IPS-18a (cell line): Measurements from ENCODE around the gene C1QTNF12.

ENCODE experiments used
- H3K27ac ChIP-seq: one replicate; pipeline ENCODE4 v1.5.1; 2013; ENCODE audit warnings: low read length
- H3K27me3 ChIP-seq: one replicate; pipeline ENCODE4 v1.6.1; 2013; ENCODE audit warnings: mild to moderate bottlenecking, low read length; ENCODE audit not compliant: control insufficient read depth, insufficient read depth
- H3K36me3 ChIP-seq: one replicate; pipeline ENCODE4 v1.6.1; 2013; ENCODE audit warnings: low read depth, low read length; ENCODE audit not compliant: control insufficient read depth
- H3K4me1 ChIP-seq: one replicate; pipeline ENCODE4 v1.6.1; 2013; ENCODE audit warnings: low read depth, low read length; ENCODE audit not compliant: control insufficient read depth
- H3K4me3 ChIP-seq: one replicate; pipeline ENCODE4 v1.5.1; 2013; ENCODE audit warnings: low read length
- H3K9ac ChIP-seq: one replicate; pipeline ENCODE4 v1.6.1; 2013; ENCODE audit warnings: mild to moderate bottlenecking, low read length, moderate library complexity
- H3K9me3 ChIP-seq: one replicate; pipeline ENCODE4 v1.6.1; 2013; ENCODE audit warnings: low read depth, low read length; ENCODE audit not compliant: control insufficient read depth

C1QTNF12 gene

DNA sequence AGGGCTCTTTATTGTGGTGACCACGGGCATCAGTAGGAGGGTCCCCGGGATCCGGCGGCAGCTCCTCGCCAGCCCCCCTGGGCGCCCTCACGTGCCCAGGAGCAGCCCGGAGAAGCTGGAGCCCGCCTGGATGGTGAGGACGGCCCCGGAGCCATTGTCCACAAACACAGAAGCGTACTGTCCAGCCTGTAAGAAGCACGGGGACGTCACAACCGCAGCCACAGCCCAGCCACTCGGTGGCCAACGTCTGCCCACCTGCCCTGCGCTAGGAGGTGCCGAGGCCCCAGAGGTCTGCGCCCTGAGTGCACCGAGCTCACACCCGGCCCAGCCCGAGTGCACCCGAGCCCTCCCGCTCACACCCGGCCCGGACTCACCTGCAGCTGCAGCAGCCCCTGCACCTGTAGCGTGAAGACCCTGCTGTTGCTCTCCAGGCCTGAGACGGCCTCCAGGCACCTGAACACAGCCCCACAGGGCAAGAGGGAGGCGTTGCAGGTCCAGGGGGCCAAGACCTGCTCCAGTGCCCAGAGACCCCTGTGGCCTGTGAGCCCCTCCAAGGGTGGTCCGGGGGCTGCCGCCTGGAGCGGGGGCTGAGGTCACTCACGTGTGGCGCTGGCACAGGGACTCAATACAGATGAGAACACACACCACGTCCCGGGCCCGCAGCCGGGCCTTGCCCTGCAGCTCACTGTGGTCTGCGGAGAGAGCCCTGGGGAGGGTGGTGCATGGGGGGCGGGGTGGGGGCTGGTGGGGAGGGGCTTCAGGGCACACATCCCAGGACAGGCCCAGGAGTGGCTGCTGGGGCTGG, 3.9 kb downstream of the C1QTNF12 start:
- no peak overlapping the region for H3K4me3 ChIP-seq
- no peaks in the 10 kb centered on the region for H3K9me3 ChIP-seq
- H3K9ac ChIP-seq = no peak overlapping the region
- H3K27ac ChIP-seq = no peak overlapping the region
- H3K36me3 ChIP-seq = no peaks in the 10 kb centered on the region
- H3K27me3 ChIP-seq = peaks cover 21% of the 10 kb centered on the region
- H3K4me1 ChIP-seq = no peaks in the 10 kb centered on the region

DNA sequence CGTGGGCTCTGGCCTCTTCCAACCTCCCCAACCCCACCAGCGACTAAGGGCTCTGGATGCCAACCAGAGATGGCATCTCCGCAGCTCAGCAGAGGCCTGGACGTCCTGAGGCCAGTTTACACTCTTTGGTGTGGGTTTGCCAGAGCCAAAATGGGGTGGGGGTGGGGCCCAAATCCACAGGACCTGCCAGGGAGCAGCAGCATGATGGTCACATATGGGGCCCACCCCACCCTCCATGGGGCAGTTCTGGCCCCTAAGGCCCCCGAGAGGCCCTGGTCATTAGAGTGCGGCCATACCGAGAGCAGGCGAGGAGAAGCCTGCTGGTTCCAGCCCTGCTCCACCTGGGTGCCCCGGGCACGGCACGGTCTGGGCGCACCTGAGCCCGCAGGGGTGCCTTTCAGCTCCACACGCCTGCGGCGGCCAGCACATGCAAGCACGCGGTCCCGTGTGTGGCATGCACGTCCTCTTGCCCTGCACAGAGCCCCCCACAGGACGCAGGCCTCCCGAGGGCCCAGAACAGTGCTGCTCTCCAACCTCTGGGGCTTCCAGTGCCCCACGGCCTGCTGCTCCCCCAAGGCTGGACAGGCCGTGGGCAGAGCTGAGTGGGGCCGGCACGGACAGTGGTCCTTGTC, 4.8 kb downstream of the C1QTNF12 start:
- H3K27ac ChIP-seq = no peak overlapping the region
- no peak overlapping the region for H3K9ac ChIP-seq
- no peaks in the 10 kb centered on the region for H3K4me1 ChIP-seq
- H3K36me3 ChIP-seq = no peaks in the 10 kb centered on the region
- peaks cover 11% of the 10 kb centered on the region for H3K27me3 ChIP-seq
- no peak overlapping the region for H3K4me3 ChIP-seq
- H3K9me3 ChIP-seq = no peaks in the 10 kb centered on the region

DNA sequence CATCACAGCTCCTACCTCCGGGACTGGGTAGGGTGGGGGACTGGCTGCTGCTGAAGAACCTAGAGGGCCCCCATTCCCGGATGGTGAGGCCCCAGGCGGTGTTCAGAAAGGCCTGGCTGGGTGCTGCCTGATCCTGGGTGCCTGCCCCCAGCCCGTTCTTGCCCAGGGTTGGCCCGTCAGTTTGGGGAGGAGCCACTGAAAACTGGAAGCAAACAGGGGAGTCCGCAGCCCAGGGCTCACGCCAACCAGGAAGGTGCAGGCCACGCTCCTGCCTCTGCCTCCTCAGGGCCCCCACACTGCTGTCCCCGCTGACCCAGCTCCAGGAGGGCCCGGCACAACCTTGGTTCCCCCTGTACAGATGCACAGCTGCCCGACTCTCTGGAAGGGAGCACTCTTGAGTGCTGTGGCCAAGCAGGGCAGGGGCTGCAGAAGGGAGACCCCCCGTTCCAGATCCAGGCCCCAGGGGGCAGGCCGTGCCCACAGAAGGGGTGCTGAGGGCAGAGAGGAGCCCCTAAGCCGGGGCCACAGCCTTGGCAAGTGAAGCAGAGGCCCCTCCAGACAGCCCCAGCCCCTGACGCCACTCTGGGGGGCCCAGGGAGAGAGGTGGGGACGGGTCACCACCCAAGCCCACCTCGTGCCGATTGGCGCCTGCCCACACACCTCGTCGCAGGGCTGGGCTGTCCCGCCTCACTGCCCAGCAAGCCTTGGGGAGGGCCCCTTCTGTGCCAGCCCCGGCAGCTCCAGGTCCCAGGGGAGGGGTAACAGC, 5.5 kb downstream of the C1QTNF12 start:
- H3K9ac ChIP-seq = no peak overlapping the region
- no peak overlapping the region for H3K27ac ChIP-seq
- no peaks in the 10 kb centered on the region for H3K4me1 ChIP-seq
- H3K4me3 ChIP-seq = no peak overlapping the region
- H3K36me3 ChIP-seq = no peaks in the 10 kb centered on the region
- peaks cover 4% of the 10 kb centered on the region for H3K27me3 ChIP-seq
- no peaks in the 10 kb centered on the region for H3K9me3 ChIP-seq

DNA sequence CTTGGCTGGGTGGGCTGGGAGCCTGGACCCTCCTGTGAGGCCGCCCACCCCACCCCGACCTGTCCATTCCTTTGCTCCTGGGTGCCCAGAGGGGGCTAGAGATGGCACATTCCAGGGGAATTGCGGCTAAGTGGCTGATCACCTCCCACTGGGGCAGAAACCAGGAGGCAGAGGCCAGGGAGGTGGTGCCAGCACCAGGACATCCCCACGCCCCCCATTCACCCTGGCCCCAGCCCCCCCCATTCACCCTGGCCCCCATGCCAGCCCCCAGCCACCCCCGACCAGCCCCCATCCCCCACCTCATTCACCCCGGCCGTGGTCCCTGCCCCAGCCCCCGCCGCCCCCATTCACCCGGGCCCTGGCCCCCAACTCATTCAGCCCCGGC, 6.2 kb downstream of the C1QTNF12 start:
- no peaks in the 10 kb centered on the region for H3K36me3 ChIP-seq
- H3K9ac ChIP-seq = no peak overlapping the region
- no peaks in the 10 kb centered on the region for H3K4me1 ChIP-seq
- no peak overlapping the region for H3K27ac ChIP-seq
- H3K9me3 ChIP-seq = no peaks in the 10 kb centered on the region
- no peak overlapping the region for H3K4me3 ChIP-seq
- H3K27me3 ChIP-seq = no peaks in the 10 kb centered on the region

DNA sequence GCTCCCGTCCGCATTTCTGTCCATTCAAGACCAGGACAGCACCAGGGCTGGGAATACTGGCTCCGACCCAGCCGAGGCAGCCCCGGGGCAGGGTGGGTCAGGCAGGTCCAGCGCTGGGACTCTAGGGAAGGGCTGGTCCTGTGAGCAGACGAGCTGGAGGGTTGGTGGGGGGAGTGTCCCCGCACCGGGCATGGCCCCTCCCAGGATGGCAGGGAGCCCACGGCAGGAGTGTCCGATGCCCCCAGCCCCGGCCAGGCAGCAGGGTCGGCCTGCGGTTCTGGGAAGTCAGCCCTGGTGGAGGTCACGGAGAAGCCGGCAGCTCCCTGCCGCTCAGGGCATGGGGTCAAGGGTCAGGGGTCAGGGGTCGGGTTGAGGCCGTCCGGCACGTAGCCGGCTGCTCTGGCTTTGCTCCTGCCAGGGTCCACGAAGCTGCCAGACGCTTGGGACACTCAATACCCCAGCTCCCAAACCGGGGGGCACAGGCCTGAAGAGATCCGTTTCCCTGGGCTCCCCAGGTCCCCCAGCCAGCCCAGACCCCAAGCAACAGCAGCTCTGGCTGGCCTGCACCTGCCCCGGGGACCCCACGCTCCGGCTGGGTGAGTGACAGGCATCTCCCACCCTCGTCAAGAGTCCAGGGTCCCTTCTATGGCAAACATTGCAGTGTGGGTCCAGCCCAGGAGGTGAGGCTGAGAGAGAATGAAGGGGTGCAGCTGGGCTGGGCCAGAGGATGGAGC, 6.7 kb downstream of the C1QTNF12 start:
- Histone ChIP-seq H3K9ac (no peak overlapping the region), H3K36me3 (no peaks in the 10 kb centered on the region), H3K4me3 (no peak overlapping the region), H3K27me3 (no peaks in the 10 kb centered on the region), H3K9me3 (no peaks in the 10 kb centered on the region), H3K27ac (no peak overlapping the region), H3K4me1 (no peaks in the 10 kb centered on the region)

DNA sequence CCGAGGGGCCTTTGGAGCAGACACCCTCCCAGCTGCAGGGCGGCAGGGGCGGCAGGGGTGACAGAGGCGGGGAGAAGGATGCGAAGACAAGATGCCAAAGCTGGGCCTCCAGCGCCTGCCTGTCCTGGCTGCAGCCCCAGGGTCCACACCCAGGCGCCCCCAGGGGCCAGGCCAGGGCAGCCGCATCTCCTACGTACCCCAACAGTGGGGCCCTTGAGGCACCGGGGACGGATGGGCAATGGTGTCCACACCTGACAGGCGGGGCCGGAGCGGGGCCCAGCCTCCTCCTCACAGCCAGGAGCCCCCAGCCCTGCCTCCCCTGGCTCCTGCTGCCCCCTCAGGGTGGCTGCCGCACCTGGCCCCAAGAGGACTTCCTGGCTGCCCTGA, 7.3 kb downstream of the C1QTNF12 start:
- H3K4me1 ChIP-seq = no peaks in the 10 kb centered on the region
- H3K36me3 ChIP-seq = no peaks in the 10 kb centered on the region
- H3K9ac ChIP-seq = no peak overlapping the region
- no peaks in the 10 kb centered on the region for H3K9me3 ChIP-seq
- no peak overlapping the region for H3K4me3 ChIP-seq
- H3K27me3 ChIP-seq = no peaks in the 10 kb centered on the region
- H3K27ac ChIP-seq = no peak overlapping the region

DNA sequence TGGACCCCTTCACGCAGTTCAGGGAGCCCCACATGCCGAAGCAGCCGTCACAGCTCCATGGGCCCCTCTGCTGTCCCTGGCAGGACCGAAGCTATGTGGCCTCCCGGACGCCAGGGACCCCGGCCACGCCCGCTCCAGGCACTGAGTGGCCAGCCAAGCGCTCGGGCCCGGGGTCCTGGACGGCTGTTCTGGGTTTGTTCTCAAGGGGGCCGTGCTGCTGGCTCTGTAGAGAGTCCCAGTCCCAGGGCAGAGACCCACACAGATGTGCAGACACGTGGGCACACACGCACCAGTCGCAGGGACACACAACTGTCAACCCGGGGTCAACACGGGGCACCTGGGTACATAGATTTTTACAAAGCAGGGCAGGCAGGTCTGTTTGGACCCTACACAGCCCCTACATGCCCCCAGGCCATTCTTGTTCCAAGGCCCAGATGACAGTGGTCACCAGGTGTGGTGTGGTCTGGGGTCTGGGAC, 7.8 kb downstream of the C1QTNF12 start:
- H3K4me1 ChIP-seq = no peaks in the 10 kb centered on the region
- H3K9me3 ChIP-seq = no peaks in the 10 kb centered on the region
- H3K27me3 ChIP-seq = no peaks in the 10 kb centered on the region
- no peak overlapping the region for H3K4me3 ChIP-seq
- no peak overlapping the region for H3K27ac ChIP-seq
- H3K9ac ChIP-seq = no peak overlapping the region
- no peaks in the 10 kb centered on the region for H3K36me3 ChIP-seq

DNA sequence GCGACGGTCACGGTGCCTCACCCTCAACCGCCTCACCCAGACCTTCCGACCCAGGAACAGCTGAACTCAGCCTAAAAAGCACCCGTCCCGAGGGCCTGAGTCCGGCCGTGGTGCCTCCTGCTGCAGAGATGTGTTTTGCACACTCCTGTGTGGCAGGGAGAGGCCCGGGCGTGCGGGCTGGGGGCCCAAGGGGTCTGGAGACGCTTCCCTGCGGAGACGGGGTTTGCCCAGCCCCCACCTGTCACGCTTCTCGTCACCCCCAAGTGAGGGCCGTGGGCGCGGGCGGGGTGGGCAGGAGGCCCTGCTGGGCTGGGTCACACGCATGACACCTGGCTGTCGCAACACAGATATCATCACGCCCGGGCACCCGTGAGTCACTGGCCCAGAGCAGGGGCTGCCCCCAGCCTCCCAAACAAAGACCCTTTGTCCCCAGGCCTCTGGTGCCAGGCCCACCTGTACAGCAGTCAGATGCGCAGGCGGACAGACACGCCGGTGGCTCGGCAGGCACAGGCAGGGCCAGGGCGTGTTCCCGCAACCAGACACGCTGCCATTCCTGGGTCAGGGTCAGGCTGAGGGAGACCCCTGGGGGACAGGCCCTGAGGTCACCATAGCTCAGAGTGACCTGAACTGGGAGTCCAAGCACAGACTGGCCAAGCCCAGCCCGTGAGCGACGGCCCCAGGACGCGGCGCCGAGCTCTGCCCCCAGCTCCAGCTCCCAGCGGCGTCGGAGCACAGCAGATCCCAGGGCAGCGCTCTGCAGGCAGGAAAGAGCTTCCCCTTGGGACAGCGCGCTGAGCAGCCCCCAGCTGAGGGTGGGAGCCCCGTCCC, 8.4 kb downstream of the C1QTNF12 start:
- Histone ChIP-seq H3K27me3 (no peaks in the 10 kb centered on the region), H3K9me3 (no peaks in the 10 kb centered on the region), H3K4me1 (no peaks in the 10 kb centered on the region), H3K27ac (no peak overlapping the region), H3K9ac (no peak overlapping the region), H3K4me3 (no peak overlapping the region), H3K36me3 (no peaks in the 10 kb centered on the region)

DNA sequence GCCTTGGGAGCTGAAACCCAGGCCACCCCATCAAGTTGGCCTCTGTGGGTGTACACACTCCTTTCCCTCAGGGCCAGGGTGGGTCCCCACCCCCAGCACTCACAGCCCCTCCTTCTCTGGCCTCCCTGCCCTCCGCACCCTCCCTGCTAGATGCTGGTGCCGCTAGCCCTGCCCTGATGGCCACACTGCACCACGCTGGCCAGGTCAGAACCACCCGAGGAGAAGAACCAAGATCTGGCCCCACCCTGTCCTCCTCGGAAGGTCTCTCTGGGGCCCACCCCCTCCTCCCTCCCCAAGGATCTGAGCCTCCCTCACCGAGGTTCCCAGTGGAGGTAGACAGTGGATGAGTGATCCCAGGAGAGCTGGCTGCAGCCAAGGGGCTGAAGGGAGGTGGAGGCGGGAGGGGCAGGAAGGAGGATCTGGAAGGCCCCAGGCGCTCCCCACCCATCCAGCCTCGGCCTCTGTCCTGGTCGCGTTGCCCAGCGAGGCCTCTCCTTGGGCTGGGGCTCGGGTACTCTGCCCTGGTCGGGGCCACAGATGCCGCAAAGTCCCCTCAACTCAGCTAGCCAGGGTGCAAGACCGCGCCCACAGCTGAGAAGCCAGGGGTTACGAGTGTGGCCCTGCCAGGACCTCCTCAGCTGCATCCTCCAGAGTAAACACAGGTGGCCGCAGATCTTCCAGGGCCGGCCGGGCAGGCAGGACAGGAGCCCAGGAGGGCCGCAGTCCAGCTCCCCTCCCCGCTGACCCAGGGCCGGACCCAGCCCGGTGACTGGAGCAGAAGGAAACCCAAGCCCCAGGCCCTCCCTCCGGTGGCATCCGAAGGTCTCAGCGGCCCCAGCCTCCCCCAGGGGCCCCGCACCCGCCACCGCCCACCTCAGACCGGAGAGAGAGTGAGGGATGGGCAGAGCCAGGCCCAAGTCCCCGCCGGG, 9.3 kb downstream of the C1QTNF12 start:
- Histone ChIP-seq H3K27ac (no peak overlapping the region), H3K9ac (no peak overlapping the region), H3K4me1 (no peaks in the 10 kb centered on the region), H3K4me3 (no peak overlapping the region), H3K36me3 (no peaks in the 10 kb centered on the region), H3K9me3 (no peaks in the 10 kb centered on the region), H3K27me3 (no peaks in the 10 kb centered on the region)

DNA sequence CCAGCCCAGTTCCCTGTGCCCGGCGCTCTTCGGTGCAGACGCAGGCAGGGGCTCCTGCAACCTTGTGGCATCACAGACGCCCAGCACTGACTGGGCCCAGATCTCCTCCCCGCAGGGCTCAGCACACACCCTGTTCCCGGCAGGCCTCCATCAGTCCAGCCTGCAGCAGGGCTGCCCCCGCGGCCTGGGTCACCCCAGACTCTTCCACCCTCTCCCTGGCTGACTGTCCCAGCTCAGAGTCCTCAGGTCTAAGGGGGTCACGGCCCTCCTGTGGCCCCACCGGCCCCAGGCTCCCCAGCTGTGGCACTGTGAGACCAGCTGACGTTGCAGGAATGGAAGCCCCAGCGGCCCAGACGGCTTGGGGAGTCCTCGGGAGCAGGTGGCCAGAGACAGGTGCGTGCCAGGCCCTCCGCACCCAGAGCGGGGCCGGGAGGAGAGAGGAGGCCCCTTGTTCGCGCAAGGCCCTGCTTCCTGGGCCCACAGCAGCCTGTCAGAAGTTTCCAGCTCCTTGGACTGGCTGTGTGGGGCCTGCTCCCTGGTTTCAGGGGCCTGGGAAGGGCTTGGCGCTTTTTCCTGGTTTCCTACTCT, 10.3 kb downstream of the C1QTNF12 start:
- no peak overlapping the region for H3K4me3 ChIP-seq
- no peak overlapping the region for H3K9ac ChIP-seq
- no peaks in the 10 kb centered on the region for H3K27me3 ChIP-seq
- H3K27ac ChIP-seq = no peak overlapping the region
- no peaks in the 10 kb centered on the region for H3K36me3 ChIP-seq
- H3K9me3 ChIP-seq = no peaks in the 10 kb centered on the region
- no peaks in the 10 kb centered on the region for H3K4me1 ChIP-seq
